Neural progenitor cell (in vitro differentiated cells): ENCODE data around the gene TRPC6. TPM values are rescaled to one million over a fixed set of nuclear protein-coding genes. Genes with fewer than 3 reads are reported as not detected.

ENCODE experiments used
- DNase-seq: peaks from one replicate; pipeline ENCODE4 v3.0.0-alpha.2; 2016; ENCODE audit warnings: low spot score
- H2AFZ ChIP-seq: fragments of 200-600 bp; sonication (generic); replicated peaks from 2 replicates; pipeline ENCODE4 v1.6.1; 2016; ENCODE audit warnings: antibody characterized with exemption
- H3F3A ChIP-seq: fragments of 200-600 bp; sonication (generic); 2 replicates; pipeline ENCODE4 v1.6.1; 2016; ENCODE audit warnings: antibody characterized with exemption, low read depth
- H3K27ac ChIP-seq: fragments of 200-600 bp; sonication (generic); 2 replicates; pipeline ENCODE4 v1.5.1; 2016; ENCODE audit warnings: mild to moderate bottlenecking
- H3K27me3 ChIP-seq: fragments of 200-600 bp; sonication (generic); 2 replicates; pipeline ENCODE4 v1.6.1; 2016; ENCODE audit warnings: mild to moderate bottlenecking, moderate library complexity
- H3K36me3 ChIP-seq: fragments of 200-600 bp; sonication (generic); 2 replicates; pipeline ENCODE4 v1.5.1; 2016
- H3K4me1 ChIP-seq: fragments of 200-600 bp; sonication (generic); 2 replicates; pipeline ENCODE4 v1.6.1; 2016; ENCODE audit warnings: mixed run types
- H3K4me2 ChIP-seq: fragments of 200-600 bp; sonication (generic); 2 replicates; pipeline ENCODE4 v1.6.1; 2016
- H3K4me3 ChIP-seq: fragments of 200-600 bp; sonication (generic); 2 replicates; pipeline ENCODE4 v1.5.1; 2016
- H3K79me2 ChIP-seq: fragments of 200-600 bp; sonication (generic); 2 replicates; pipeline ENCODE4 v1.6.1; 2016; ENCODE audit warnings: low read depth
- H3K9ac ChIP-seq: fragments of 200-600 bp; sonication (generic); 2 replicates; pipeline ENCODE4 v1.6.1; 2016
- H3K9me3 ChIP-seq: fragments of 200-600 bp; sonication (generic); 2 replicates; pipeline ENCODE4 v1.5.1; 2016; ENCODE audit warnings: low read depth
- H4K20me1 ChIP-seq: fragments of 200-600 bp; sonication (generic); 2 replicates; pipeline ENCODE4 v1.6.1; 2016; ENCODE audit warnings: low read depth
- H3K27ac Mint-ChIP-seq: 3 replicates; pipeline ENCODE4 v1.8.0; 2021; ENCODE audit warnings: mixed read lengths
- H3K27me3 Mint-ChIP-seq: 2 replicates; pipeline ENCODE4 v1.8.0; 2022; ENCODE audit warnings: low read depth, mild to moderate bottlenecking, inconsistent platforms, moderate library complexity, mixed read lengths; ENCODE audit not compliant: insufficient read depth
- H3K36me3 Mint-ChIP-seq: 3 replicates; pipeline ENCODE4 v1.8.0; 2021; ENCODE audit warnings: mixed read lengths
- H3K4me1 Mint-ChIP-seq: 3 replicates; pipeline ENCODE4 v1.8.0; 2021; ENCODE audit warnings: mixed read lengths
- H3K4me3 Mint-ChIP-seq: 3 replicates; pipeline ENCODE4 v1.8.0; 2021; ENCODE audit warnings: mild to moderate bottlenecking, moderate library complexity, mixed read lengths
- H3K9me3 Mint-ChIP-seq: 3 replicates; pipeline ENCODE4 v1.8.0; 2020; ENCODE audit warnings: mixed read lengths
- CTCF ChIP-seq: fragments of 200-600 bp; sonication (generic); IDR thresholded peaks from 2 replicates; pipeline ENCODE4 v1.5.1; 2017; ENCODE audit warnings: antibody characterized with exemption, mild to moderate bottlenecking
- EZH2 ChIP-seq: fragments of 200-600 bp; sonication (generic); IDR thresholded peaks from 2 replicates; pipeline ENCODE4 v1.6.1; 2017; ENCODE audit warnings: antibody characterized with exemption, mild to moderate bottlenecking, moderate library complexity
- EZH2phosphoT487 ChIP-seq: fragments of 200-600 bp; sonication (generic); IDR thresholded peaks from 2 replicates; pipeline ENCODE4 v1.6.1; 2017; ENCODE audit warnings: antibody characterized with exemption
- total RNA-seq: library from RNA; depleted of rRNA; stranded (reverse); fragments of >200 nt; gene quantifications from 2 replicates; pipeline ENCODE4 v1.2.3, GENCODE V29; 2015; ENCODE audit warnings: low replicate concordance

The TRPC6 gene
- total RNA-seq, 1 donor from 2014 or later, result 0.17 TPM

GRCh38 chr11:101434026-101434643, 149.7 kb downstream of the TRPC6 start:
- Mint-ChIP-seq H3K4me1 (peaks cover 6% of the 10 kb centered on the region), H3K27me3 (no peaks in the 10 kb centered on the region), H3K4me3 (no peak overlapping the region), H3K9me3 (no peaks in the 10 kb centered on the region), H3K27ac (no peak overlapping the region), H3K36me3 (no peaks in the 10 kb centered on the region)
- TF ChIP-seq CTCF, result no peak
- TF ChIP-seq EZH2, result no peak
- no peak for TF ChIP-seq EZH2phosphoT487
- H3K4me2 ChIP-seq, result no peak overlapping the region
- peaks cover 16% of the 10 kb centered on the region for H3K4me1 ChIP-seq
- H3K27me3 ChIP-seq, result no peaks in the 10 kb centered on the region
- no peak overlapping the region for H3K27ac ChIP-seq
- H3K36me3 ChIP-seq, result no peaks in the 10 kb centered on the region
- no peak overlapping the region for H2AFZ ChIP-seq
- no peaks in the 10 kb centered on the region for H3K9me3 ChIP-seq
- H3K9ac ChIP-seq, result no peak overlapping the region
- no peaks in the 10 kb centered on the region for H3K79me2 ChIP-seq
- H3F3A ChIP-seq, result no peaks in the 10 kb centered on the region
- H3K4me3 ChIP-seq, result no peak overlapping the region
- H4K20me1 ChIP-seq, result no peaks in the 10 kb centered on the region
- no peak for DNase-seq

GRCh38 chr11:101433151-101433550, 150.7 kb downstream of the TRPC6 start:
- Histone ChIP-seq H3K9me3 (no peaks in the 10 kb centered on the region), H3K27ac (no peak overlapping the region), H3F3A (no peaks in the 10 kb centered on the region), H3K4me2 (no peak overlapping the region), H2AFZ (no peak overlapping the region), H3K27me3 (no peaks in the 10 kb centered on the region), H3K9ac (no peak overlapping the region), H4K20me1 (no peaks in the 10 kb centered on the region), H3K79me2 (no peaks in the 10 kb centered on the region), H3K4me1 (peaks cover 16% of the 10 kb centered on the region), H3K4me3 (no peak overlapping the region), H3K36me3 (no peaks in the 10 kb centered on the region)
- TF ChIP-seq EZH2 (no peak), EZH2phosphoT487 (no peak), CTCF (no peak)
- H3K27me3 Mint-ChIP-seq, result no peaks in the 10 kb centered on the region
- peaks cover 6% of the 10 kb centered on the region for H3K4me1 Mint-ChIP-seq
- no peak overlapping the region for H3K27ac Mint-ChIP-seq
- H3K36me3 Mint-ChIP-seq, result no peaks in the 10 kb centered on the region
- no peak for DNase-seq
- H3K9me3 Mint-ChIP-seq, result peaks cover 10% of the 10 kb centered on the region
- no peak overlapping the region for H3K4me3 Mint-ChIP-seq

- no peak overlapping the region for H3K27ac Mint-ChIP-seq
- H3K4me1 Mint-ChIP-seq, result no peaks in the 10 kb centered on the region
- Histone ChIP-seq H3K27ac (no peak overlapping the region), H3K9ac (no peak overlapping the region), H3K4me1 (peaks cover 4% of the 10 kb centered on the region), H3K4me3 (no peak overlapping the region), H3F3A (no peaks in the 10 kb centered on the region), H3K4me2 (no peak overlapping the region), H2AFZ (peak overlapping the region; percentile 46), H3K27me3 (no peaks in the 10 kb centered on the region), H4K20me1 (no peaks in the 10 kb centered on the region), H3K79me2 (no peaks in the 10 kb centered on the region), H3K36me3 (no peaks in the 10 kb centered on the region), H3K9me3 (no peaks in the 10 kb centered on the region)
- no peak overlapping the region for H3K4me3 Mint-ChIP-seq
- peaks cover 4% of the 10 kb centered on the region for H3K27me3 Mint-ChIP-seq
- no peak for DNase-seq
- TF ChIP-seq CTCF (no peak), EZH2phosphoT487 (no peak), EZH2 (no peak)
- no peaks in the 10 kb centered on the region for H3K36me3 Mint-ChIP-seq
- peaks cover 24% of the 10 kb centered on the region for H3K9me3 Mint-ChIP-seq
These were observed 153.9 kb downstream of the TRPC6 start for GRCh38 chr11:101429703-101430540.
